SU-DHL-6 (cell line): ENCODE results near the gene ADARB2.

Experiments
- CTCF ChIP-seq: fragments of 200-600 bp; sonication (generic); IDR thresholded peaks from one replicate; pipeline ENCODE4 v1.5.1; 2017; ENCODE audit warnings: antibody characterized with exemption, mild to moderate bottlenecking, low read length, moderate library complexity; ENCODE audit not compliant: insufficient read depth, poor library complexity, severe bottlenecking
- EZH2phosphoT487 ChIP-seq: fragments of 200-600 bp; sonication (generic), shearing (Covaris generic); conservative IDR thresholded peaks from 2 replicates; pipeline ENCODE4 v1.6.1; 2018; ENCODE audit warnings: mild to moderate bottlenecking, antibody characterized with exemption, low read length, moderate library complexity, mixed read lengths

- TF ChIP-seq CTCF (no peak), EZH2phosphoT487 (no peak)
These were observed 94.0 kb downstream of the ADARB2 start for GRCh38 chr10:1643161-1643907.
